GM12864 (cell line): ENCODE results near the gene MACROD2.

Source experiments
- DNase-seq: peaks from one replicate; pipeline ENCODE4 v3.0.0-alpha.2; 2011; ENCODE audit warnings: low read depth
- H3K4me3 ChIP-seq: 2 replicates; pipeline ENCODE4 v1.5.1; 2011; ENCODE audit warnings: mild to moderate bottlenecking, low read depth, low read length, control low read depth
- TF ChIP-seq, protein P1 (sequence below): IDR thresholded peaks from 2 replicates; pipeline ENCODE4 v1.5.1; 2011; ENCODE audit warnings: low read depth, mild to moderate bottlenecking, moderate library complexity, low read length, control low read depth, inconsistent platforms; ENCODE audit errors: missing control alignments

Gene MACROD2

DNA sequence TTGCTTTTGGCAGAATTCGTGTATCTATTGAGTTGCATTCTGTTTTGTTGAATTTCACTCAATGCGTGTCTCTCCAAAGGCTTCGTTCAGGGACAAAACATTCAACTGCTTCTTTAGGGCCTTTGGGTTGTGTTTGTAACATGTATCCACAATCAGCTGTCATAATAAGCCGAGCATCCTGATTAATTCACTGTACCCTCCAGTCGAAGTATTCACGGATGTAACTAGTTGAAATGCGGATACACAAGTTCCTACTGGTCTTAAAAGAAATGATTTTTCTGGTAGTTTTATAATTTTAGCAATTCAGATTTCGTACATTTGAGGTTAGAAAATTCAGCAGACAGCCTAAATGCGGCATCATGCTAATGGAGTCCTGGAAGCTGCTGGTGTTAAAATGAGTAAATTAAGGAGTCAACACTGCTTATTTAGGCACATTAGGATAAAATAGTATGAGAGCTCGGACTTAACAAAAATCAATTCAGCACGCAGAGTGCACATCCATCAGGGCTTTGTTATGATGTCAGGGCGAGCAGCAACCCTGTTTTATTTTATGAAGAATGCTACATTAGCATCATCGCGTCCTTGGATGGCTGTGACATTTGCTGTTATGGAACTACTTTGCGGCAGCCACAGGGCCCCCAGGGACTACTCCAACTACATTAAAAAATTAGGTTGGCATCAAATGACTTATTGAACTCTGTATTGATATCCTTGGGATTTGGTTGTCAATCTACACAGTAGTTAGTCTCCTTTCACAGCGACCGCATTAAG is 831.4 kb downstream of the MACROD2 start:
- no peak overlapping the region for H3K4me3 ChIP-seq
- DNase-seq, result no peak
- TF ChIP-seq, protein P1, sequence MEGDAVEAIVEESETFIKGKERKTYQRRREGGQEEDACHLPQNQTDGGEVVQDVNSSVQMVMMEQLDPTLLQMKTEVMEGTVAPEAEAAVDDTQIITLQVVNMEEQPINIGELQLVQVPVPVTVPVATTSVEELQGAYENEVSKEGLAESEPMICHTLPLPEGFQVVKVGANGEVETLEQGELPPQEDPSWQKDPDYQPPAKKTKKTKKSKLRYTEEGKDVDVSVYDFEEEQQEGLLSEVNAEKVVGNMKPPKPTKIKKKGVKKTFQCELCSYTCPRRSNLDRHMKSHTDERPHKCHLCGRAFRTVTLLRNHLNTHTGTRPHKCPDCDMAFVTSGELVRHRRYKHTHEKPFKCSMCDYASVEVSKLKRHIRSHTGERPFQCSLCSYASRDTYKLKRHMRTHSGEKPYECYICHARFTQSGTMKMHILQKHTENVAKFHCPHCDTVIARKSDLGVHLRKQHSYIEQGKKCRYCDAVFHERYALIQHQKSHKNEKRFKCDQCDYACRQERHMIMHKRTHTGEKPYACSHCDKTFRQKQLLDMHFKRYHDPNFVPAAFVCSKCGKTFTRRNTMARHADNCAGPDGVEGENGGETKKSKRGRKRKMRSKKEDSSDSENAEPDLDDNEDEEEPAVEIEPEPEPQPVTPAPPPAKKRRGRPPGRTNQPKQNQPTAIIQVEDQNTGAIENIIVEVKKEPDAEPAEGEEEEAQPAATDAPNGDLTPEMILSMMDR, result no peak

DNA sequence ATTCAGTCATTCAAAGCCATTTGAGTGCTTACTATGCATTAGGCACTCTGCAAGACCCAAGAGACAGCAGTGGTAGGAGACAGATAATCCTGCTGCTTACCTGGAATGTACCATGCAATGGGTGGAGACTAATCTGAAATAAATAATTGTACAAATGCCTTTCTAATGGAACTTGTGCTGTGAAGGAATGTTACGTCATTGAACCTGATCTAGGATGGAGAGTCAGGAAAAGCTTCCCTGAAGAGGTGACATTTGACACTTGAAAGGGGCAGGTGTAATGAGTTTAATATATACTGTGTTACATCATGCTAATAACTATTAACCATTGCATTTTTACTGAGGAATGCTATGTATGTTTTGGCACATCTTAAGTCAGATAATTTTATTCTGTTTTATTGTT is 833.1 kb downstream of the MACROD2 start:
- TF ChIP-seq, protein P1, result no peak
- DNase-seq, result no peak
- no peak overlapping the region for H3K4me3 ChIP-seq

DNA sequence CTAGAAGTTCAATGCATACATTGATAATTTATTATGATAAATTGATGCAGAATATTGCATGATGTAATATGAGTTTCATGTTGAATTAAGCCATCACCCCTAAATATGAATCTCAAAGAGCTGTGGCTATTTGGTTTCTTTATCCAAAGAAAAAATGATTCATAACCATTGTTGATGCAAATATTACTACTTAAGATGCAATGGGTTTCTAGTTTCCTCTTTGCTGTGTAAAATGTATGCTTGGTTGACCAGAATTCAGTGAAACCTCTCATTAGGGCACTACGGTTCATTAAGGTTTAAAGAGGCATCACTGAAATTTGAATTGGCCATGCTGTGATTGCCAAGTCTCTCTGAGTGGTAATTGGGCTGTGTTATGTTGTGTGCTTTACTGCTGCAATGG is 834.6 kb downstream of the MACROD2 start:
- H3K4me3 ChIP-seq, result no peak overlapping the region
- TF ChIP-seq, protein P1, result no peak
- no peak for DNase-seq

DNA sequence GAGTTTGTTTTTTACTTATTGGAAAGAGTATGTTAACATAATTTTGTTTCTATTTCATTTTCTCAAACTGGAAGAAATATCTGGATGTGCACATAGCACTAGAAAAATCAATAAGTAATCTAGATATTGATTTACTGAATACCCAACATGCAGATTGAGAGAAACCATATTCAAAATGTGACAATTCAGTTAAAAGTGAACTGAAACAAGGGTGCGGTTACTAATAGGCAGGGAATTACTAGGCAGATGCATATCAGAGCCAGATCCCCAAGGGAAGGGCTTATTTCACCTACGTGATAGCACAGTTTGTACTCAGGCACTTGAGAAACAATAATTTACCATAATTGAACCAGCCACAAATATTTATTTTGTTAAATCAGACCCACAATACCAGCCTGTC is 835.1 kb downstream of the MACROD2 start:
- TF ChIP-seq, protein P1, result no peak
- DNase-seq, result no peak
- H3K4me3 ChIP-seq, result no peak overlapping the region

DNA sequence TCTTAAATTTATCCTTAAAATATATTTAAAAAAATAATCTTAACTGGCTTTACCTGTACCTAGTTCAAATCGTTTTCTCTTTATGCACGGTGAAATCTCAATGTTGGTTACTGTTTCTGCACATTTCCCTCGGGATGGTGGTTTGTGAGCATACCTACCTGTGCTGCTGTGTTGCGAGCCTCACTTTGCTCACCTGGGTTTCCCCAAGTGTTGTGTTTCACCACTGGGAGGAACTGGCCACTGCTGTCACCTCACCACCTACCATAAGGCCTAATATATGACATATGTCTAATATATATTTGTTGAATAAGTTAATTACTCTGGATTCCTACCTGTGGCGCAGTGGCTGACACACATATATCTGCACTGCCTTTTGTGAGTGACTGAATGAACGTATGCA is 835.6 kb downstream of the MACROD2 start:
- TF ChIP-seq, protein P1, result no peak
- no peak overlapping the region for H3K4me3 ChIP-seq
- DNase-seq, result no peak

DNA sequence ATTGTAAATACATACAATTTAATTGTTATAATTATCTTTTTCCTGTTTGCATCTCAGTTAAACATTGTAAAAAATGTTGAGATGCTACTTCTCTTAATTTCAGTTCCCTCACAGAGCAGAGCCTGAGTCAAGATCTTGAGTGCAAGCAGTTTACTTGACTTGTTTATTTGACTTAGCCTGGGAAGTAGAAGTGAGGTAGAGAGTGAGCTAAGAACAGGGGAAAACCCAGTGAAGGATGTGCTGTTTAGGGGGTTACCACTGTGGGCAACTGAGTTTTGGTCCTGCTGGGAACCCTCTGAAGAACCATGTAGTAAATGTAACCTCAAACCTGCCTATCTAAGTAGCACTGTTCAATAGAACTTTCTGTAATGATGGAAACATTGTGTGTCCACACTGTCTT is 837.3 kb downstream of the MACROD2 start:
- DNase-seq, result no peak
- TF ChIP-seq, protein P1, result no peak
- no peak overlapping the region for H3K4me3 ChIP-seq
